Right ventricle myocardium superior (tissue), 1 donor: Measurements from ENCODE around the gene BCAP31. TPM values are rescaled to one million over a fixed set of nuclear protein-coding genes. Genes with fewer than 3 reads are reported as not detected.
A peak's percentile ranks its signal among the peaks of the same experiment; 100 is the strongest.
"Not testable (repeated sequence)": the region's sequence is repeated elsewhere in the genome, so short reads cannot be mapped to it uniquely, and the experiment has no call there.

Source experiments
- ATAC-seq: fragments of 200-7000 bp; cut with Tn5 transposase; one replicate; pipeline ENCODE4 v1.9.1; 2020; ENCODE audit warnings: mild to moderate bottlenecking; ENCODE audit not compliant: poor library complexity
- DNase-seq: peaks from one replicate; pipeline ENCODE4 v3.0.0-alpha.2; 2020
- intact Hi-C: fragments of 100-400 bp; cut with DNase I; formaldehyde crosslinking; loops from one replicate; pipeline ENCODE4 v1.11.2; 2022
- total RNA-seq: library from RNA; stranded (reverse); fragmentation: NEBNext Ultra II Directional; extraction: Animal tissue kit (Norgen Biotek cat#: 25700); gene quantifications from one replicate; pipeline ENCODE4 v1.2.1, GENCODE V29; 2021
- donor health status: DM: no; HTN: yes; CAD: no; lungs with severe emphysema.

Gene BCAP31
- total RNA-seq, 1 donor from 2014 or later, result 86.4 TPM

- ATAC-seq, result no peak
- intact Hi-C loops, result no loop called here
- DNase-seq, result no peak
Observed at GRCh38 chrX:153739754-153740486, 15.7 kb upstream of the BCAP31 start.

GRCh38 chrX:153738056-153738605, 13.9 kb upstream of the BCAP31 start:
- intact Hi-C loops, result no loop called here
- DNase-seq (no peak), ATAC-seq (no peak)

GRCh38 chrX:153736871-153737441, 12.8 kb upstream of the BCAP31 start:
- ATAC-seq, result no peak
- intact Hi-C loops, result no loop called here
- no peak for DNase-seq

DNA sequence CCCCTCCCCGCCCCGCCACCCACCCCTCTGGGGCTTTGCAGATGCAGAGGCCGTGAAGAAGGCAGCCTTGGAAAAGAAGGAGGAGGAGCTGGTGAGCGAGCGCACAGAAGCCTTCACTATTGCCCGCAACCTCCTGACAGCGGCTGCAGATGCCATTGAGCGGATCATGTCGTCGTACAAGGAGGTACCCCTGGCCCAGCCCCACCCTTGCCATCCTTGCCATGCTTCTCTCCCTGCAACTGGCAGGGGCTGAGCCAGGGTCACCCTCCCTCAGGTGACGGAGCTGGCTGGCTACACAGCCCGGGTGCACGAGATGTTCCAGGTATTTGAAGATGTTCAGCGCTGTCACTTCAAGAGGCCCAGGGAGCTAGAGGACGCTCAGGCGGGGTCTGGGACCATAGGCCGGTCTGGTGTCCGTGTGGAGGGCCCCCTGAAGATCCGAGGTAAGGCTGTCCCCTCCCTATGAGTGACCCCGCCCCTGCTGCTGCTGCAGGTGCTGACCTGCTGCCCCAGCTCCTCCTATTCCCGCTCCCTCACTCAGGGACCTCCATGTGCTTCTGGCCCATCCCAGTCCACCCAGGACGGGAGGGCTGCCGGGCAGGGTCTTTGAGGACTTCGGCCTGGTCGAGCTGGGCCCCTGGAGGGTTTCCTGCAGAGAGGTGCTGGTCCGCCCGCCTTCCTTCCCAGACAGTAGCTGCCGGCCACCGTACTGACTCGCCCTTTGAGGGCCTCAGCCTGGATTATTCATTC, 12.1 kb upstream of the BCAP31 start:
- no peak for DNase-seq
- intact Hi-C loops, result no loop called here

GRCh38 chrX:153735274-153735673, 11.1 kb upstream of the BCAP31 start:
- no peak for DNase-seq
- intact Hi-C loops, result no loop called here
- no peak for ATAC-seq

More for the DNA sequence above, 12.1 kb upstream of the BCAP31 start:
- no peak for ATAC-seq

GRCh38 chrX:153734871-153735270, 10.7 kb upstream of the BCAP31 start:
- DNase-seq (no peak), ATAC-seq (no peak)
- intact Hi-C loops, result no loop called here

- ATAC-seq (no peak), DNase-seq (no peak)
- intact Hi-C loops, result no loop called here
Observed at GRCh38 chrX:153733651-153734240, 9.6 kb upstream of the BCAP31 start.

GRCh38 chrX:153732401-153732800, 8.2 kb upstream of the BCAP31 start:
- no peak for ATAC-seq
- no peak for DNase-seq
- intact Hi-C loops, result no loop called here

GRCh38 chrX:153731845-153732215, 7.6 kb upstream of the BCAP31 start:
- no peak for DNase-seq
- intact Hi-C loops, result no loop called here
- no peak for ATAC-seq

DNA sequence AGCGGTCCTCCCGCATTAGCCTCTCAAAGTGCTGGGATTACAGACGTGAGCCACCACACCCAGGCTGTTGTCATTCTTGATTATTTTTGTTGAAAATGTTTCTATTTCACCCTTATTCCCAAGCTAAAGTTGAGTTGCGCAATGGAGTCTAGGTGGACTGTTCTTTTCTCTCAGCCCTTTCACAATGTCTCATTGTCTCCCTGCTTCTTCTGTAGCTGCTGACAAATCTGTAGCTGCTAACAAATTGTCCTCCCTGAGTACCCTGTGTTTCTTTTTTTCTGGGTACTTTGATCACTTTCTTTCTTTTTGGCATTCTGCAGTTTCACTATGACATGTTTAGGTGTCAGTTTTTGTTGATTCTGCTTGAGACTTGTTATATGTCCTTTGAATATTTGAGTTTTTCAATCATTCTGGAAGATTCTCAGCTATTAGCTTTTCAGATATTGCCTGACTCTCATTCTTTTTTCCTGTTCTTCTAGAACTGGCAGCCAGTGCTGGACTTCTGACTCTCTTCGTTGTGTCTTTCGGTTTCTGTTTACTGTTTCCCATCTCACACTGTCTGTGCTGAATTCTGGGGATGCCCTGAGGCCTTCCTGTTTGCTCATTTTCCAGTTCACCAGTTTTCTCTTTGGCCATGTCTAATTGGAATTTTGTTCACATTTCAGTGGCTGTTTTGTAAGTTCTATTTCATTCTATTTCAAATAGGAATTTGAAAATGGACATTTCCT, 7.1 kb upstream of the BCAP31 start:
- intact Hi-C loops, result no loop called here
- DNase-seq (no peak), ATAC-seq (no peak)

- ATAC-seq, DNase-seq, intact Hi-C loops: not testable (repeated sequence)
Observed at GRCh38 chrX:153730115-153730514, 5.9 kb upstream of the BCAP31 start.

GRCh38 chrX:153728951-153729631, 4.9 kb upstream of the BCAP31 start:
- ATAC-seq (no peak), DNase-seq (no peak)
- intact Hi-C loops, result no loop called here

GRCh38 chrX:153728095-153728494, 3.9 kb upstream of the BCAP31 start:
- DNase-seq (no peak), ATAC-seq (no peak)
- intact Hi-C loops, result no loop called here

DNA sequence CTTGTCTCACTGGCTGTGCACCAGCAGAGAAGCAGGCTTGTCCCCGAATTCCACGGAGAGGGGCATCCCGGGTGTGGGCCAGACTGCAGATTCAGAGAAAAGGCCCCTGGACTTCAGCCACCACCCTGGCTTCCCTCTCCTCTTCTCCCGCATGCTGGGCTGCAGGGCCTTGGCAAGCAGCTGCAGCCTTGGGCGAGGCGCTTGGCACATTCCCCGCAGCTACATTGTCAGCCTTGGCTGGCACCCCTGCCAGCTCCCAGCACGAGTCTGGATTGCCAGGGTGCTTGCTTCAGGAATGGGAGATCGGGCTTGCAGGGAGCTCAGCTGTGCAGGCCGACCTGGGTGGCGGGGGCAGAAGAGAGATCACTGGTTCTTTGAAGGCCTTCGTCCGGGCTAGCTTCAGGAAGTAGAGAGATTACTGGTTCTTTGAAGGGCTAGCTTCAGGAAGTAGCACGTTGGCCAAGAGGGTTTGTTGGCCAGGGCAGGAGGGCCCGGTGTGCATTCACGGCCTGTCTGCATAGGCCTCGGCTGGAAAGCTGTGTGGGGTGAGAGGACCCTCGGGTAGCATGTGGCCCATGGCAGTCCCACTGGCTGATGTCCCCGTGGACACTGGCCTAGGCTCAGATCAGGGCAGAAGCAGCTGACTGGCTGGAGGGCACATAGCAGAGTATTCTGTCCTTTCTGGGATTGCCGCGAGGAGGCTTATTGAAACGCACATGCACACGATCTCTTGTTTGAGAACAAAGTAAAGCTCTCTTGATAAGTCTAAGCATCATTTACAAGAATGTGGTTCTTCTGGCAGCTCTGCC, 3.1 kb upstream of the BCAP31 start:
- ATAC-seq (peak; percentile 44), DNase-seq (peak; percentile 75)
- intact Hi-C loops, result no loop called here

GRCh38 chrX:153726286-153727122, 2.3 kb upstream of the BCAP31 start:
- intact Hi-C loops, result no loop called here
- ATAC-seq, result peak; percentile 26
- DNase-seq, result peak; percentile 79

GRCh38 chrX:153725832-153726285, 1.7 kb upstream of the BCAP31 start:
- intact Hi-C loops, result no loop called here
- no peak for DNase-seq
- no peak for ATAC-seq
